Fibroblast of skin of left quadriceps (primary cell): ENCODE measurements around the gene FYB1.
"Not testable (repeated sequence)": the region's sequence is repeated elsewhere in the genome, so short reads cannot be mapped to it uniquely, and the experiment has no call there.

Source experiments
- DNase-seq, 2 experiments: peaks; one replicate each; pipeline ENCODE4 v3.0.0-alpha.2; 2013; ENCODE audit warnings: low read depth in 2 of 2

Gene FYB1

GRCh38 chr5:39186722-39187539, 32.4 kb downstream of the FYB1 start:
- DNase-seq, result no peak

DNA sequence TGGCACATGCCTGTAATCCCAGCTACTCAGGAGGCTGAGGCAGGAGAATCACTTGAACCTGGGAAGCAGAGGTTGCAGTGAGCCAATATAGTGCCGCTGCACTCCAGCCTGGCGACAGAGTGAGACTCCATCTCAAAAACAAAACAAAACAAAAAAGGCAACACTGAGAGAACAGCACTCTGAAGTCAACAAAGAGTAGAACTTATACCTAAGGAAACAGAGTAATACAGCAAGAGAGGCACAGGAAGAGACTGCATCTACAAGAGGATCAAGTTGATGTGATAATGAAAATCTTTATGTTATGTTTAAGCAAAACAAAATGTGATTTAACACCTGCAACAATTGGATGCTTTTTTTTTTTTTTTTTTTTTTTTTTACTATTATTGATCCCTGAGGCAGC, 33.1 kb downstream of the FYB1 start:
- no peak for DNase-seq

GRCh38 chr5:39185761-39186160, 33.6 kb downstream of the FYB1 start:
- DNase-seq, result no peak

GRCh38 chr5:39179561-39179960, 39.8 kb downstream of the FYB1 start:
- not testable (repeated sequence) for DNase-seq

- no peak for DNase-seq
Observed at GRCh38 chr5:39178861-39179260, 40.5 kb downstream of the FYB1 start.

DNA sequence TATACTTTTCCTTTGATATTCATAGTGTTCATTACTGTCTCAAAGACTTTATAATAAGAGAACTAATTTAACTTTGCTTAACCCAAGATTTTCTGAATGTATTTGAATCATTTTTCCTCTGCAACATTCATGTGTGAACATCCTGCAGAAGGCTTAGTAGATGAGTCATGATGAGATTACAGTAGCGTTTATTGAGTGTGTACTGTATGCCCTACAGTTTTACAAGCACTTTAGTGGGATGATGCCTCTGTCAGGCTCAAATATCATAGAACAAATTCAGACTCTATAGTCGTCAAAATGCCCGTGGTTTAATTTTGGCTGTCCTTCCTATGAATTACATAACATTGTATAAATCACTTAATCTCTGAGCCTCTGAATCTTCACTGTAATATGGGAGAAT, 41.2 kb downstream of the FYB1 start:
- DNase-seq, result peak; percentile 57 to 63

GRCh38 chr5:39177631-39177964, 41.8 kb downstream of the FYB1 start:
- no peak for DNase-seq

DNA sequence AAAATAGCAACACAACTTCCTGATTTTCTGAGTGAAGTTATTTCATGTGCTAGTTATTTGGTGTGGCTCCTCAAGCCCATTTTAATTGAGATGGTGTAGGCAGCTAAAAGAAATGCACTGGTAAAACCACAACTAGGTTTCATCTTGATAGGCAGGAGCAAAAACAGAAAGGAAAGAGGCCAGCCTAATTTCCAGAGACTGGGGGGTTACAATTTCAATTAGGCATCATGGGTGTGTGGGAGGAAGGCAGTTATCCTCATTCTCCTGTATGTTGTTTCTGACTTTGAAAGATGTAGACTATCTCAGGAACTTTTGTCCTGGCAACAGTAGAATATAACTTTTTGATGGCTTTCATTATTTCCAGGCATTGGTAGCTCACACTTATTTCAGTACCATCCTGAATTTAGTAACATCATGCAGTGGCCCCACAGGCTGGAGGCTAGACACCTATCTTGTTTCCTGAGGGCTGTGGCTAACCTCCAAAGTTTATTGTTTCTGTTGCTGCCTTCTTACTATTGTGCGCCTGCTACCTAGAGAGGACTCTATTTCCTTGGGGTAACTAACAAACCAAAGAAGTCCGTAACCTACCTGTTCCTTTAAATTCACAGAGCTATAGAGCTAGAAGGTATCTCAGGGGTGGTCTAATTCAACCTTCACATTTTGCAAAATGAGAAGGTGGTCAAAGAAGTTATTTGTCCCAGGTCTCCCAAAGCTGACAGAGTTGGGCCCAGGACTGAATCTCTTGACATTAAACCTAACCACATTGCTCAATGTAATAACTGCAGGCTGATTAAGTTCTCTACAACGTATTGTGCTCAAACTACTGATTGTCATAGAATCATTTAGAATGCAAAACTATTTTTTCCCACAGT, 42.4 kb downstream of the FYB1 start:
- DNase-seq, result no peak

DNA sequence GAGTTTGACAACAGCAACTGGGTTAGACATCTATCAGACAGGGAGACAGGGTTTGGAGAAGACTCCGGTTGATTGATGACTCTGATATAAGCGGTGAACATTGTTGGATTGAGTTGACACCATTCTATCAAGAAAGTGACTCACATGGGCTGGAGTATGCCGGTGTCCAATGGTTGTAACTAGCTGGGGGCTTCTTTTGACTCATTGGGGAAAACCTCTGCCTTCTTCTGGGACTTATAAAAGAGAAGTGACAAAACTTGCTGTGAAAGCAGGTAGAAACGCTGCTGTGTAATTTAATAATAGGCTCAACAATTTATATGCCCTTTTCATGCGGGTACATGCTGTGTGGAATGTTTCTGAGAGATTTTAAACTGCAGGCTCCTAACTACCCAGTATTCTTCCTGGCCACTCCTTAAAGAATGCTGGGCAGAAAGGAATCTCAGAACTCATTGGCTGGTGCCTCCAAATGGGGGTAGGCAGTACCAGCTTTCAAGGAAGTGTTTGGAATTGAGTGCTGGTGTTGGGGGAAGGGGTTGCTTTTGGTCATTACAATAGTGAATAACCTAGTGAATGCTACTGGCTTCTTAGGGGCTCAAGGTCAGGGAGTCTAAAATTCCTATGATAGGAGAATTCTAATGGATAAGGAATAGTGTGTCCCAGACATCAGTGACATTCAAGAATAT, 43.9 kb downstream of the FYB1 start:
- DNase-seq, result no peak

GRCh38 chr5:39173069-39173468, 46.3 kb downstream of the FYB1 start:
- DNase-seq, result no peak

GRCh38 chr5:39172593-39172992, 46.8 kb downstream of the FYB1 start:
- DNase-seq, result no peak

- no peak for DNase-seq
Observed at GRCh38 chr5:39171647-39172046, 47.7 kb downstream of the FYB1 start.

DNA sequence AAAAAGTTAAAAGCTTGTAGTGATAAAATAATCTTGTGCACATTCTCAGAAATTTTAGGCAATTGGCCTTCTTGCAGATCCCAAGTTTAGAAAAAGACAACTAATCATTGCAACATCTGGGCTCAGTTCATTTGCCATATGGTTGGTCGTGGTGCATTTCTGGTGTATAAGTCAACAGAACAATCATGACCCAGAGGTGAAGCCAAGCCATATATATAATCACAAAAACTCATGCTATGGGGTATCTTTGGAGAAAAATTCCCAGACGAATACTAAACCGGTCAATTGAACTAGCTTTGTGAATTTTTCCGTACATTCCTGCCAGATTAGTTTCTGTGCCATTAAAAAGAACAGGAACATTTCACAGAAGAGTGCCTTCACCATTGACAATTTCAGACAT, 50.3 kb downstream of the FYB1 start:
- DNase-seq, result peak; percentile 89

- DNase-seq, result no peak
Observed at GRCh38 chr5:39167972-39168342, 51.4 kb downstream of the FYB1 start.

GRCh38 chr5:39167141-39167971, 52.0 kb downstream of the FYB1 start:
- DNase-seq, result peak in 1 of 2 experiments; percentile 15

DNA sequence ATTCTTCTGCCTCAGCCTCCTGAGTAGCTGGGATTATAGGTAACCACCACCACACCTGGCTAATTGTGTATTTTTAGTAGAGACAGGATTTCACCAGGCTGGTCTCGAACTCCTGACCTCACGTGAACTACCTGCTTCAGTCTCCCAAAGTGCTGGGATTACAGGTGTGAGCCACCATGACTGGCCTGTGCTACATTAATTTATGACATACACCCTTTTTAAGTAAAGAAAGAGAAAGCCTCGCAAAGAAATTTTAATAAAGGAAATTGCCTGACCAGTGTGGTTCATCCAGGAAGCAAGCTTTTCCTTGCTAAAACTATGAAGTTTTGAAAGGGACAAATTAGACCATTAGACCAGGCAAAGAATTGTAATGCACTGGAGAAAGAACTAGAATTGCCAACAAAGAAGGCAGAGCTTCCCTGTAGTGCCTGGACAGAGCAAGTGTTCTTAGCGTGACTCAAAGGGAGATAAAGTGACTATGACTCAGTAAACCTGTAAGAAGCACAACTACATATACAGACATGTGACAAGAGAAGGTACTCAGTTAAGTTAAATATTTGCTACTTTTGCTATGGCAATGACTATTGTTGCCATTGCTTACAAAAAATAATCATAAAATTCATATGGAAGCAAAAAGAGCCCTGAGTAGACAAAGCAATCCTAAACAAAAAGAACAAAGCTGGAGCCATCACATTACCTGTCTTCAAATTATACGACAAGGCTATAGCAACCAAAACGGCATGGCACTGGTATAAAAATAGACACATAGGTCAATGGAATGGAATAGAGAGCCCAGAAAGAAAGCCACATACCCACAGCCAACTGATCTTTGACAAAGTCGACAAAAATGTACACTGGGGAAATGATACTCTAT, 54.6 kb downstream of the FYB1 start:
- DNase-seq, result no peak

DNA sequence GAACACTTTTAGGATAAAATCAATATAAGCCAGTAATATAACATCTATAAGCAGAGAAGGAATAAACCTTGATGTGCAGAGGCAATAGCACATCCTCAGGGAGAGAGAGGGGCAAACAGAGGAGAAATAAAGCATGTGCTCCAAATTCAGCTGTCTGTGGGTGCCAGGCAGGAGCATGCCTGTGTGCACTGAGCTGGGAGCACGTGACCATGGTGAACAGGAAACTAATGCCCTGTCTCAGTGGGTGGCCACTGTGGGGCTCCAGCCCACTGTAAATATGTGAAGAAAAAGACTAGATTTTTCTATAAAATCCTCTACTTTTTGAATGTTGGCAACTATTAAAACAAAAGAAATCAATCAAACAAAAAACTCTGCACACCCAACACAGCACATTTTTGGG, 55.3 kb downstream of the FYB1 start:
- no peak for DNase-seq

DNA sequence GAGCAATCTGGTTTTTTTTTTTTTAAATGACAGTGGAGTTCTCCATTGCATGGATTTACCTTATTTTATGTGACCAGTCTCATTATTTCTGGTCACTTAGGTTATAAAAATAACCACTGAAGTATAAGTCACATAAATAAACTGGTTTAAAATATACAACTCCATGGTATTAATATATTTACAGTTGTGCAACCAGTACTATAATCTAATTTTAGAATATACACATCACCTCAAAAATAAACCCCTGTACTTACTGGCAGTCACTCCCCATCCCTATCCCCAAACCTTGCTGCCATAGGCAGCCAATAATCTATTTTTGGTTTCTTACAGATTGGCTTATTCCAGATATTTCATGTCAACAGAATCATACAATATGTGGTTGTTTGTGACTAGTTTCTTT, 57.8 kb downstream of the FYB1 start:
- DNase-seq, result no peak

DNA sequence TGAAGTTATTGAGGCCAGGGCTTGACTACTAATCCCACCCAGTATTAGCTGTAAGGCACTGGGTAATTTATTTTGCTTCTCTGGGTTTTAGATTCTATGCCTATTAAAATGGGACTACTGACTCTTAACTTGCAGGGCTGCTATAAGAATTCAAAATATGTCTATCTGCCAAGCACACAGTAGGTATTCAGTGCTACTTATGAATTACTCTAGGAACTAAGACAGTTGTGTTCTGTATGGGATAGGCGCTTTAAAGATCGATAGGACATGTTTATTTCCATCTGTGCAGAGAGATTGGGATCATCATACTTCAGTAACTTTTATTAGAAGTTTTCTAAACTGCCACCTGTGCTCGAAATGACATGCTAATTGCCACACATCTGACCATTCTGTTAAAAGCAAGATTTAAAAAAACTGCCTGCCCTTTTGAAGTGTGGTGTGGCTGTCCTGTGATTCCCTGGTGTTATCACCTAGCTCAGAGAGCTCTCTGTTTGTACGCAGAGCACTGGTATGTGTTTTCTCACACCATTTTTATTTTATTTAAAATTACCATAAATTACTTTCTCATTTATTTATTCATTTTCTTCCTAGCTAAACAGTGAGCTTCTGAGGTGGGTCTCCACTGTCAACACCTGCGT, 58.7 kb downstream of the FYB1 start:
- DNase-seq, result no peak

- no peak for DNase-seq
Observed at GRCh38 chr5:39159811-39160490, 59.4 kb downstream of the FYB1 start.
